GM06990 (cell line): ENCODE results near the gene DMC1.

ENCODE experiments used
- DNase-seq: peaks from one replicate; pipeline ENCODE4 v3.0.0-alpha.2; 2011; ENCODE audit not compliant: insufficient read length; ENCODE audit errors: extremely low read depth
- H3K27me3 ChIP-seq: replicated peaks from 2 replicates; pipeline ENCODE4 v1.6.0; 2011; ENCODE audit warnings: low read length; ENCODE audit not compliant: control insufficient read depth, insufficient read depth
- H3K36me3 ChIP-seq: 2 replicates; pipeline ENCODE4 v1.5.1; 2011; ENCODE audit warnings: low read length; ENCODE audit not compliant: control insufficient read depth, insufficient read depth
- H3K4me3 ChIP-seq: replicated peaks from 2 replicates; pipeline ENCODE4 v1.5.1; 2011; ENCODE audit warnings: low read depth, mild to moderate bottlenecking, control low read depth, low read length
- CTCF ChIP-seq: IDR thresholded peaks from 2 replicates; pipeline ENCODE4 v1.5.1; 2011; ENCODE audit warnings: low read length, control low read depth, mild to moderate bottlenecking, inconsistent platforms; ENCODE audit not compliant: insufficient read depth, poor library complexity, severe bottlenecking

Gene DMC1

DNA sequence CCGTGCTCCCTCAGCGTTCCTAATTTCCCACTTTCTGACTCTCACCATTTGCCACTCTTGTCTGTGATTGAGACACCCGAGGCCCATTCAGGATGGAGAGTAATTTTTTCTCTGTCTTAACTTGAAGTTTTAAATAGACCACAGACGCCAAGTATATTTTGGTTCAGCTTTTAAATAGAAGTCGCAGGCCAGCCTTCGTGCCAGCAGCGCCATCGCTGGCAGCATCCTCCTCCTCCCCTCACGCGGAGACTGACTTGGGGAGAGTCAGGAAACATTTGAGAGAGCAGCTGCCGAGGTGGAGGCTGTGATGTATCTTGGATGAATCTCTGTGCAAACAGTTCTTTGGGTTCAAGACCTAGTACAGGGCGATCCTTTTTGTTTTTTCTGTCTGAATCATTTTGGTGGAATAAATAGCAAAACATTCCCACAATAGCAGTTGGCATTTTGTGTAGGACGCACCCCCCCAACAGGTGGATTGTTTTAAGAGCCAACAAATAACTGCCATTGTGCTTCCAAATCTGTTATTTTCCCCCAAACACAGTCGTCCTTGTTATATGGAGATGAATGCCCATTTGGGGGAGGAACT, 889 bp upstream of the DMC1 start:
- H3K27me3 ChIP-seq: no peaks in the 10 kb centered on the region
- no peaks in the 10 kb centered on the region for H3K36me3 ChIP-seq
- peak; percentile 30 for TF ChIP-seq CTCF
- no peak for DNase-seq
- peak overlapping the region; percentile 86 for H3K4me3 ChIP-seq

DNA sequence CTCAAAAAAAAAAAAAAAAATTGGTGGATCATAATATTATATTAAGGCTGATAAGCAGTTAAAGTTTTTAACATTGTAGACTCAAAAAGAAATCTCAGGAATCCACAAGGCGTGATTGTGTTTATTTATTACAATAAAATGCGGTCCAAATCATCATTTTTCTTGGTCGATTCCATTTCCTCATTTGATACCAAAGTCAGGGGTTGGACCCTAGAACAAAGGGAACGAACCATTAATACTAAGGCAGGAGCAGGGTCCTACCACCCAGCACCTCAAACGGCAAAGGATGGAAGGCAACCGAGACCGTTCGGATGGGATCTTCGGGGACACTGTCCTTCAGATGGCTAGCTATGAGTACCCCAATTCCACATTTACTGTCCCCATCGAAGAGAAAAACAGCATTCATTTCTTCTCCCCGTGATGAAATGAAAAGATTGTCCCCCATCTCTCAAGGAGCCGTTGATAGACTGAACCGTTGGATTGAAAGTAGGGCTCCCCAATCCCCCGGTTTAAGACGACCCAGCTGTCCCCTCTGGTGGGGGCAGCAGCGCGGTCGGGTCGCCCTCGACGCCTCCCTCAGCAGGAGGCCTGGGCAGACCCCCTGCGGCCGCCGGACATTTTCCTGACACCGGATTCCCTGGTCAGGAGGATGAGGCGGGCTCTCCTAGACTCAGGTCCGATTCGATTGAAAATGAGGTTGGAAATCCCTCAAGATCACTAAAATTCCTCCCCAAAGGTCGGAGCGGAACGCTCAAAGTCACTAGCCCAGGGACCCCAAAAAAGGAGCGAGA, 607 bp downstream of the DMC1 start:
- no peak for DNase-seq
- TF ChIP-seq CTCF: no peak
- H3K36me3 ChIP-seq: no peaks in the 10 kb centered on the region
- no peaks in the 10 kb centered on the region for H3K27me3 ChIP-seq
- peak overlapping the region; percentile 68 for H3K4me3 ChIP-seq

- no peak for DNase-seq
- TF ChIP-seq CTCF: no peak
- no peak overlapping the region for H3K4me3 ChIP-seq
- H3K36me3 ChIP-seq: no peaks in the 10 kb centered on the region
- no peaks in the 10 kb centered on the region for H3K27me3 ChIP-seq
Measured at GRCh38 chr22:38567531-38568285, 2.3 kb downstream of the DMC1 start.

DNA sequence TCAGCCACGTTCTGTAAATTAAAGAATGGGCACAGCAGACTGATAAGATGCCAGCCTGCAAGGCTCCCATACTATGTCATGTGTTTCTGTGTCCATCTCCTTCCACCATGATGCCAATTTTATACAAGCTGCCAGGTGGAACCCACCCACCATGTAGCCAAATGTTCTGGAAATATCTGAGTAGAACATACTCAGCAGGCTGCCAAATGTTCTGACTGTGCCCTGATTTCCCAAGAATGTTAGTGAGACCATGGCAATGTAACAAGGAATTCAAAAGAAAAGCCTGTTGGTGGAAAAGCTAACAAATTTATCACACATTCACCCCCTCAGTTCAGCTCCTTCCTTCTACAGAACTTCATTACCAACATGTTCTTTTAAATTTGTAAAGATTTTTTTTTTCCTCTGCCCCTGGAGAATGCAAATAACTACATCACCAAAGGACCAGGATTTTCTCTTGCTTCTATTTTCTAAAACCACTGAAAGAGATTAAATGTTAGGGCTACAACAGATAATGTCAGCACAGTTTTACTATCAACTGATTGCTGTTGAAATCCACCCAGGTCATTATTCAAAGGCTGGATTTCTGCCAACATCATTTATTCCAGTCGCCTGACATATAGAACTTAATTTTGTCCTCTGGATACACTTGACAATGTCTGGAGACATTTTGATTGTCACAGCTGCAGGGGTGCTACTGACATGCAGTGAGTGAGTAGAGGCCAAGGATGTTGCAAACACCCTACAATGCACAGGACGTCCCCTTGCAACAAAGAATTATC, 3.1 kb downstream of the DMC1 start:
- no peaks in the 10 kb centered on the region for H3K27me3 ChIP-seq
- TF ChIP-seq CTCF: no peak
- no peak overlapping the region for H3K4me3 ChIP-seq
- no peaks in the 10 kb centered on the region for H3K36me3 ChIP-seq
- no peak for DNase-seq

DNA sequence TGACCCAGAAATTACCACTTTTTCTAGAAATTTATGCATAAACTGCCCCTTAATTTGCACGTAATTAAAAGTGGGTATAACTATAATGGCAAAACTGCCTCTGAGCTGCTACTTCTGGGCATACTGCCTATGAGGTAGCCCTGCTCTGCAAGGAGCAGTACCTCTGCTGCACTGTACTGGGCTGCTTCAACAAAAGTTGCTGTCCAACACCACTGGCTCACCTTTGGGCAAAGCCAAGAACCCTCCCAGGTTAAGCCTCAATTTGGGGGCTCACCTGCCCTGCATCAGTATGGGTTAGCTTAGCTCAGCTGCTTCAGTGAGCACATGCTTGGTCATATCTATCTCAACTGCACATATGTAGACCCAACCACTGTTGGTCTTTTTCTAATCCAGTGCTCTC, 4.5 kb downstream of the DMC1 start:
- Histone ChIP-seq H3K27me3 (no peaks in the 10 kb centered on the region), H3K4me3 (no peak overlapping the region), H3K36me3 (no peaks in the 10 kb centered on the region)
- no peak for TF ChIP-seq CTCF
- no peak for DNase-seq
